ENCODE measurements around the gene ALDH3B1. TPM values are rescaled to one million over a fixed set of nuclear protein-coding genes. Genes with fewer than 3 reads are reported as not detected.

Gene ALDH3B1
- total and polyA plus RNA-seq, 8 donors: 3.2 to 13.7 (median 8.0) TPM

- Histone ChIP-seq H3K4me1 (no peaks in the 10 kb centered on the region), H3K36me3 (no peaks in the 10 kb centered on the region), H3K9me3 (no peaks in the 10 kb centered on the region), H3K4me3 (no peak overlapping the region), H3K27ac (no peak overlapping the region), H3K27me3 (no peaks in the 10 kb centered on the region)
- TF ChIP-seq CTCF (IDR thresholded peaks at IDR 0.05): no peak
- FAIRE-seq: no peak
- no peak for DNase-seq
- no peak for ATAC-seq
- intact Hi-C loops (cut with DNase I): no loop called here
- WGBS, 2 donors: 88 to 92% methylated on average over 13 of the region's 13 CpGs
Observed at GRCh38 chr11:67996051-67996450, 14.1 kb upstream of the ALDH3B1 start.

GRCh38 chr11:67996622-67997474 lies 13.3 kb upstream of the ALDH3B1 start:
- ATAC-seq (peak; percentile 79 to 96 (median 92)), FAIRE-seq (no peak), DNase-seq (peak; percentile 80 to 89 (median 82))
- Histone ChIP-seq H3K4me1 (no peaks in the 10 kb centered on the region), H3K27ac (no peak overlapping the region), H3K36me3 (no peaks in the 10 kb centered on the region), H3K9me3 (no peaks in the 10 kb centered on the region), H3K4me3 (peak overlapping the region in 1 of 4 donors; percentile 23), H3K27me3 (no peaks in the 10 kb centered on the region)
- WGBS, 2 donors: 58 to 73% methylated on average over 38 to 41 of the region's 41 CpGs
- intact Hi-C loops (cut with DNase I): no loop called here
- no peak for TF ChIP-seq CTCF (IDR thresholded peaks at IDR 0.05)

- Histone ChIP-seq H3K27me3 (no peaks in the 10 kb centered on the region), H3K4me1 (peaks cover 0 to 4% (median 0%) of the 10 kb centered on the region in 3 donors), H3K36me3 (no peaks in the 10 kb centered on the region), H3K4me3 (no peak overlapping the region), H3K9me3 (no peaks in the 10 kb centered on the region), H3K27ac (no peak overlapping the region)
- ATAC-seq (no peak), FAIRE-seq (no peak), DNase-seq (peak in 1 of 6 donors; percentile 70)
- no peak for TF ChIP-seq CTCF (IDR thresholded peaks at IDR 0.05)
- intact Hi-C loops (cut with DNase I): no loop called here
- WGBS, 2 donors: 94 to 95% methylated on average over 29 of the region's 29 CpGs
Observed at GRCh38 chr11:67997475-67997921, 12.6 kb upstream of the ALDH3B1 start.

GRCh38 chr11:67998150-67999045 lies 11.7 kb upstream of the ALDH3B1 start:
- intact Hi-C loops (cut with DNase I): no loop called here
- Histone ChIP-seq H3K4me1 (peaks cover 0 to 4% (median 0%) of the 10 kb centered on the region in 3 donors), H3K9me3 (no peaks in the 10 kb centered on the region), H3K27me3 (no peaks in the 10 kb centered on the region), H3K36me3 (no peaks in the 10 kb centered on the region), H3K27ac (no peak overlapping the region), H3K4me3 (no peak overlapping the region)
- WGBS, 2 donors: 92 to 95% methylated on average over 9 of the region's 9 CpGs
- DNase-seq (peak in 1 of 6 donors; percentile 60), FAIRE-seq (no peak), ATAC-seq (no peak)
- no peak for TF ChIP-seq CTCF (IDR thresholded peaks at IDR 0.05)

Measured in pancreas (tissue), 10 donors.